HG03354 (cell line): ENCODE data around the gene ANKH.

Experiments
- ATAC-seq: cut with Tn5 transposase; IDR thresholded peaks from one replicate; pipeline ENCODE4 v1.9.1; 2021; ENCODE audit warnings: mild to moderate bottlenecking; ENCODE audit not compliant: unreplicated experiment, poor library complexity, severe bottlenecking

ANKH gene

GRCh38 chr5:14662721-14663260 is 208.8 kb downstream of the ANKH start:
- no peak for ATAC-seq

- no peak for ATAC-seq
Measured at GRCh38 chr5:14660833-14661232, 210.7 kb downstream of the ANKH start.

GRCh38 chr5:14659821-14660607 is 211.6 kb downstream of the ANKH start:
- no peak for ATAC-seq

GRCh38 chr5:14656898-14657297 is 214.7 kb downstream of the ANKH start:
- no peak for ATAC-seq

GRCh38 chr5:14655146-14655741 is 216.3 kb downstream of the ANKH start:
- no peak for ATAC-seq
